Measurements from ENCODE around the gene ATXN7L1.
"Not testable (repeated sequence)": the region's sequence is repeated elsewhere in the genome, so short reads cannot be mapped to it uniquely, and the experiment has no call there.

The ATXN7L1 gene

DNA sequence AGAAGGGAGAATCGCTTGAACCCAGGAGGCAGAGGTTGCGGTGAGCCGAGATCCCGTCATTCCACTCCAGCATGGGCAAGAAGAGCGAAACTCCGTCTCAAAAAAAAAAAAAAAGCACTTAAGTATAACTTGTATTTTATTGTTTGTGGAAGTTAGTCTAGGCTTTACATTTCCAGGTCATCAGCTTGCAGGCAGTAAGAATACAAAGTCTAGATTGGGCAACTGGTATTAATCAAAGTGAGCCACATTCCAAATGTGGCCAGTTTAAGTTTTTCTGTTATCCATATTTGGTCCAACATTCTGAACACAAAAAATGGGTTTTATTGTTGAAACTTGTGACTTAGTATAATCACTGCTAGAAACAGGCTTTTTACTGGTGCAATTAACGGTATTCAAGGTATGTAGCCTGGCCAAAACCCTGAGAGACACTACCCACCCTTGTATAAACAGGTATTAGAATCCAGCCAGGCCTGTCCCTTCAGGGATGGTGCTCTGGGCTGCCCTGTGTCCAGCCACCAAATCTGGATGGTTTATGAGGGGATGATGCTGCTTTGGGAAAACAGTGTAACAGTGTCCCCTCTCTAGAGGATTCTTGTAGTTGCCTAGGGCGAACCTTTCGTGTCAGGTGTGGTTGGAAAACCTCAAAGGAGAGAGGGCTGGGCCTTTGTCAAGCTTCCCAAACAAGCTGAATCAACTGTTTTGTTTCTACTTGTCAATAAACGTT lies 173.0 kb downstream of the ATXN7L1 start:
- DNase-seq (ENCODE audit: low spot score) = no peak

DNA sequence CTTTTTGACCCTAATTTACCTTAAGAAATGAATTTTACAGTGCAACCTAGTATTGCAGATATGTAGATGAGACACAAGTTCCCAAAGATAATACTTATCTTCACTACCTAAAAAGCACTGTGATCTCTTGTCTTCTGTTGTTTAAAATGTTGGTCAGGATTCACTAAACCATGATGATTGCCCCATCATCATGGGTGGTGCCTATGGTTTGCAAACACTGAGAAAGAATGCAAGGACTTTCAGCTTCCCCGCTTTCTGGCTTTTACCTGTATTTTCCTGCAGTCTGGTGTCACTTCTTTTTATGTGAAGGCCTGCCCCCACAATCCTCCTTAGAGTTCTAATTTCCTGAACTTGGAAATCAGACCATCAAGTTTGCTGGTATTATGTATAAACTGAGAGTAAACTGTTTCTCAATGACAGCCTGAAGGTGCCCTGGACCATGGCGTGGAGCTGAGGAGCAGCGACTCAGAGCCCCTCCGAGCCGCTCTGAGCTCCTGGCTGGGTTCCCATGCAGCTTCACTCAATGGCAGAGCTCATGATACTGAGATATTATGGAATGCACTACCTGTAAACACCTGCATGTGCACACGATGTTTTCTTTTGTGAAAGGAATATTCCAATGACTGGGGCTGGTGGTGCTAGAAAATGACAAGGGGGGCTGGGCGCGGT lies 176.7 kb downstream of the ATXN7L1 start:
- DNase-seq (ENCODE audit: low spot score) = no peak

DNA sequence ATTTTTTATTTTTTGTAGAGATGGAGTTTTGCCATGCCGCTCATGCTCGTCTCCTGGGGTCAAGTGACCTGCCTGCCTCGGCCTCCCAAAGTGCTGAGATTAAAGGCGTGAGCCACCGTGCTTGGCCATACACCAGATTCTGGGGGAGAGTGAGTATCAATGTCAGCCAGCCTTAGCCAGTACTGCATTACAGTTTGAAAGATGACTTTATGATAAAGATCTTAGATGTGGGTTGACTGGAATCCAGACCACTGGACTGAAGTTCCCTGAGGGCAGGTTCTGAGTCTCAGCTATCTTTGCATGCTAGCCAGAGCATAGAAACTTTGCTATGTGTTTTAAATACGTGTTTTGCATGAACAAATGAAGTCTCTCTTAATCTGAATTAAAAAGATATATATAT lies 177.9 kb downstream of the ATXN7L1 start:
- no peak for DNase-seq (ENCODE audit: low spot score)

GRCh38 chr7:105697753-105698152 lies 178.6 kb downstream of the ATXN7L1 start:
- DNase-seq (ENCODE audit: low spot score) = no peak

DNA sequence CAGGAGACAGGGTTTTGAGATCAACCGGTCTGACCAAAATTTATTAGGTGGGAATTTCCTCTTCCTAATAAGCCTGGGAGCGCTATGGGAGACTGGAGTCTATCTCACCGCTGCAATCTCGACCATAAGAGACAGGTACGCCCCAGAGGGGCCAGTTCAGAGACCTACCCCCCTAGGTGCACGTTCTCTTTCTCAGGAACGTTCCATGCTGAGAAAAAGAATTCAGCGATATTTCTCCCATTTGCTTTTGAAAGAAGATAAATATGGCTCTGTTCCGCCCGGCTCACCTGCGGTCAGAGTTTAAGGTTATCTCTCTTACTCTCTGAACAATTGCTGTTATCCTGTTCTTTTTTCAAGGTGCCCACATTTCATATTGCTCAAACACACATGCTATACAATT lies 179.2 kb downstream of the ATXN7L1 start:
- not testable (repeated sequence) for DNase-seq (ENCODE audit: low spot score)

DNA sequence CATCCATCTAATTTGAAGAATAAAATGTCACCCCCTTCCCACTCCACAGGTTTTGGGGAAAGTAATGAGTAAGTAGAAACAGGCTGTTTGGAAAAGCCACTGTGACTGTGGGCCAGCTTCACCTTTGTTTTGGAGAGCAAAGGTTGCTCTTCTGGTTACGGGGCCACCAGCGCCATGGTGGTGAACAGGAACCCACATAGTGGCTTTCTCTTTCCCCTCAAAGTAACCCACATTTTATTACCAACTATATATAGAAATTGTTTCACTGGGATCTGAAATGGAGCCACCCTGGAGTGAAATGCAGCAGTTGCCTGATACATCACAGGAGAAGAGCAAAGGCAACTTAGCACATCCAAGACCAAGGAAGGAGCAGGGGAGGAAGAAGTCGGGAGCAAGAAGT lies 182.8 kb downstream of the ATXN7L1 start:
- DNase-seq (ENCODE audit: low spot score) = no peak

DNA sequence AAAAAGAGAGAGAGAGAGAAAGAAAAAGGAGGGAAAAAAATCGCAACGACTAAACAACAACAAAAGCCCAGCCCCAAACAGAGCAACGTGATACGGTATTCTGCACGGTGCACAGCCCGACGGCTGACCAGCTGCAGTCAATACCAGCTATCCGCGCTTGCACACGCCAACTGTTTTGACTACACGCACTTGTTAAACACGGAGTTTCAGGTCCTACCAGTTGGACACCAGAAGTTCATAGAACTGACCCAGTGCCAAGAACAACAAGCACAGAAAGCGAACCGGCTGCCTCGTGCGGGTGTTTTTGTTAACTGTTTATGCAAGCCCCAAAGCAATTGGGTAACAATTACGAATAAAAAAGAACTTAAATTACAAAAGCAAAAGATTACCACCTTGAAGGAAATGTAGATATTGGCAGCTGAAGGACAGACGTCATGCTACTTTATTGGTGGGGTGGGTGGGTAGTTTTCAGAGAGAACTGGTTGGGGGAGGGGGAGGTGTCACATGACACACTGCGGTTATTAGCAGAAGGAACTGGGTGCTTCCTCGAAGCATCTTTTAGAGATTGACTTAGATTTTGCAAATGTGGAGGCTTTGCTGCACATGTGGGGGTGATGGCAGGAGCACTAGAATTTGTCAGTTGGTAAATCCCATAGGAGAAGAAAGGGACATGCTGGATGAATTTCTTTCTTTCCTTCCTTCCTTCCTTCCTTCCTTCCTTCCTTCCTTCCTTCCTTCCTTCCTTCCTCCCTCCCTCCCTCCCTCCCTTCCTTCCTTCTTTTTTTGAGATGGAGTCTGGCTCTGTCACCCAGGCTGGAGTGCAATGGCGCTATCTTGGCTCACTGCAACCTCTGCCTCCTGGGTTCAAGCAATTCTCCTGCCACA lies 184.5 kb downstream of the ATXN7L1 start:
- peak; percentile 74 for DNase-seq (ENCODE audit: low spot score)

GRCh38 chr7:105691082-105691679 lies 185.2 kb downstream of the ATXN7L1 start:
- DNase-seq (ENCODE audit: low spot score) = no peak

DNA sequence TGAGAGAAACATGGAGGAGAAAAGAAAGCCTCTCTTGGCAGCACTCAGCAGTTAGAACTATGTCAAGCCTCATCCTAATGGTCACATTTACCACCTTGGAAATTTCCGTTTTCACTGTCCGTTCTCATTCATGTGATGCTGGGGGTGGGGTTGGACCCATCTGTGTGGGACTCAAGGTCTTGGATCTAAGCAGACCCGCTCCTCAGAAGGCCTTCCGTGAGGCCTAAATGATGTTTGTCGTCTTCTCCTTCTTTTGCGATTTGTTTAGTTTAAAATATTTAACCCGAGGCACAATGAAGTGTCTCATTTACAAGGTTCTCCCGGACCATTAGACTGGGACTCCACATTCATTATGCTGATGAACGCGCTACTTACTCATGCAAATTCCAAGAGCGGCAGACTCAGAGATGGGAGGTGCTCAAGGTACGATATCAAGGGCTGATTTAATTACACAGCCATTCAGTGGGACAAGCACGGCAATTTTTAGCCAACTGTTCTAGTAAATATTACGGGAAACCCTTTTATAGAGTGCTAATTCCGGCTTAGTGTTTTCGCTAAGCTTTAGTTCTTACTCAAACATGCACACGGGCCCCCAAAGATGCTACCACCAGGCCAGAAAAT lies 186.0 kb downstream of the ATXN7L1 start:
- DNase-seq (ENCODE audit: low spot score) = no peak

- DNase-seq (ENCODE audit: low spot score) = no peak
Measured at GRCh38 chr7:105689067-105689819, 187.2 kb downstream of the ATXN7L1 start.

DNA sequence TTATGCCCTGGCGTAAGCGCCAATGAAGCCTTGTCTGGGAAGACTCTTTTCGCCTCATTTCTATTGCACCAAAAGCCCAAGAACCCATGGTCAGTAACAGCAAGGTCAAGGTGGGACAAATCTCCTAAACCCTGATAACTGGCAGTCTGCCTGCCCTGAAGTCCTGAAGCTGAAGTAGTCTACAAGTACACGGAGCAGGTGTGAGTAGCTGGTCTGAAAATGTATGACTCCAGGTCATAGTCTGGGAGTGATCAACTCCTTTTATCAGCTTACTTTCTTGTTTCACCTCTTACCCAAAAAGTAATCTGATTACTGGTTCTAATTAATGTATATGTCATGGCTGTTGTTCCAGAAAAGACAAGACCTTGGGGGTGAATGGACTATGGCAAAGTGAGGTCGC lies 187.8 kb downstream of the ATXN7L1 start:
- DNase-seq (ENCODE audit: low spot score) = no peak

- DNase-seq (ENCODE audit: low spot score) = no peak
Measured at GRCh38 chr7:105685161-105685560, 191.2 kb downstream of the ATXN7L1 start.

DNA sequence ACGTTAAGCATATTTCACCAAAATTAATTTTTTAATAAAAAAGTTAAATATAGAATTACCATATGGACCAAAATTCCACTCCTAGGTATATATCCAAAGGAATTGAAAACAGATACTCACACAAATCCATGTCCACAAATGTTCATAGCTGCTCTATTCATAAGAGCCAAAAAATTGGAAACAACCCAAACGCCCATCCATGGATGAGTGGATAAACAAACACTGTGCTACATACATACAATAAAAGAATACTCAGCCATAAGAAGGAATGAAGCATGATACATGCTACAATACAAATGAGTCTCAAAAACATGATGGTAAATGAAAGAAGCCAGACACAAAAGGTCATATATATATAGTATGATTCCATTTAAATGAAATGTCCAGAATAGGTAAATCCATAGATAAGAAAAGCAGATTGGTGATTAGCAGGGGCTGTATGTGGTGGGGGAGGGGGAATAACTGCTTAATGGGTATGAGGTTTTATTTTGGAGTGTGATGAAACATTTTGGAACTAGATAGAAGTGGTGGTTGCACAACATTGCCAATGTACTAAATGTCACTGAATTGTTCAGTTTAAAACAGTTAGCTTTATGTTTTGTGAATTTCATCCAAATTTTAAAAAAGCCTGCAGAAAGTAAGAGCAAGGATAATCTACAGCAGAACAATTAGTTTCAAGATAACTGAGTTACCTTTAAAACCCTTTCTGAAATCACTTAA lies 193.9 kb downstream of the ATXN7L1 start:
- DNase-seq (ENCODE audit: low spot score) = no peak

DNA sequence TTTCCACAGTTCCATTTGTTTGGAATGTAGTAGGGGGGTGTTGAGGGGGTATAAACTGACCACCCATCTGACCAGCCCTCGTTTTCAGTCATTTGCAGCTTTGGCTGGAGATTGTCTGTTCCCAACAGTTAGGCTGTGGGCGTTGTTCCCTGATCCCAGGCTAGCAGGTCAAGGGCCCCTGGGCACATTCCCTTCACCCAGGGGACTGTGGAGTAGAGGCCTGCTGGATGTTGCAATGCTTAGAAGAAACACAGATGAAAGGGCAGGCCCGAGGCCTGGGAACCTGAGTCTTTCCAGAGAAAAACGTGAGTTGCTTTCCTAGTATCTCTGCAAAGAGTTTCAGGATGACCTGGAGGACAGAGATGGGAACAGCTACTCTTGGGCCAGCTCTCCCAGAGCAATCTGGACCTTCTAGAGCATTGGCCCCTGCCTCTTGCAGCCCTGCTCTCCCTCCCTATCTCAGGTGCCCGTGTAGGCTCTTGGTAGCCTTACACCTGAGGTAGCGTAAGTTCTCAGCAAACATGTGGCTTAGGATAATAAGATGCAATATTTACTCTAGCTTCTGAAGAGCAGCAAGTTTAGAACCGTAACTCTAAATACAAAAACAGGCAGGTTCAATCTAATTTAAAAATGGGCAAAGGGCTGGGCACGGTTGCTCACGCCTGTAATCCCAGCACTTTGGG lies 195.8 kb downstream of the ATXN7L1 start:
- no peak for DNase-seq (ENCODE audit: low spot score)

DNA sequence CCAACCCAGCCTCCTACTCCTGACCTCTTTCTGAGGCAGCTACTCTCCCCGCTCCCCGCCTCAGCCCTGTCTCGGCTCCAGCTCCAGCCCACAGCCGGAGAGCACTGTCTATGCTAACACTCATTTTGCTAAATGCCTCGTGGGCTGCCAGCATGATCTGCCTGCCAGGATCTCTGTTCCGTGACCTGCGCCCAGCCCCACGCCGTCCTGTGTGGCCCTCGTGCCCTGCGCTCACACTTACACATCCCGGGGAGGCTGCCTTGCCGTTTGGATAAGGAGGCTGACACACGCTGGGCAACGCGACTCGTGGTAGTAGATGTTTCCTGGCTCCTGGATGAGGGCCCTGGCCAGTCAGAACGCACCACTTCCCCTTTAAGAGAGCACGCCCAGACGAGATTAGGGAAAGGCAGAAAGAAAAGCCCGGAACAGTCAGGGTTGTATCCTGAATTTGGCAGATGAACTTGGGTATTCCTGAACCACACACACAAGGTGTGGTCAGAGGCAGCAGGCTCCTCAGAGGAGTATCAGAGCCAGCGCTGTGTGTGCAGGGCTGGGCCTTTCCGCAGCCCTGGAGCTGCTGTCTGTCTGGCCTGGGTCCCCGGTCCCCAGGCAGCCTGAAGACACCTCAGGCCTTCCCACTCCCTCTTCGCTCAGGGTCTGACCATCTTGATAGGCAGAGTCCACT lies 197.4 kb downstream of the ATXN7L1 start:
- peak; percentile 82 for DNase-seq (ENCODE audit: low spot score)

- DNase-seq (ENCODE audit: low spot score) = no peak
Measured at GRCh38 chr7:105677817-105678573, 198.4 kb downstream of the ATXN7L1 start.

DNA sequence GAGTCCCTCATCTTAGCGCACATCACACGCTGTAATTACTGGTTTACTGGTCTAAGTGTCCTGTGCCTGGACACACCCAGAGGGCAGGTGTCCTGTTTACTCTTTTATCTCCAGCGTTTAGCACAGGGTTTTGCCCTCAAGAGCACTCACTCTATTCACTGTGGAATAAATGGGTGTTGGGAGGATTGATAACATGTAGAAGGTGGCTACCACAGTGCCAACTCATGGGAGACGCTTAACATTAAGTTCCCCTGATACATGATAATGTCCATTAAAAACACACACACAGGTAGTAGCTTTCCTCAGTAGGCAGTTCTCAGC lies 199.0 kb downstream of the ATXN7L1 start:
- no peak for DNase-seq (ENCODE audit: low spot score)

- DNase-seq (ENCODE audit: low spot score) = no peak
Measured at GRCh38 chr7:105675934-105676371, 200.4 kb downstream of the ATXN7L1 start.
